ENCODE data around the gene FRAT1. TPM values are rescaled to one million over a fixed set of nuclear protein-coding genes. Genes with fewer than 3 reads are reported as not detected.
"Not testable (repeated sequence)": the region's sequence is repeated elsewhere in the genome, so short reads cannot be mapped to it uniquely, and the experiment has no call there.

FRAT1 gene
- total RNA-seq, 1 donor from 2014 or later, result 5.6 TPM

- peak; percentile 89 for DNase-seq
These were observed 15.5 kb downstream of the FRAT1 start, which contains the start of gene FRAT2 for GRCh38 chr10:97334370-97335175. Gene FRAT2 (minus strand): TSS chr10:97334729. CDS start chr10:97334572, 157 bp downstream.

GRCh38 chr10:97335188-97335619 is 16.1 kb downstream of the FRAT1 start:
- DNase-seq, result no peak

- no peak for DNase-seq
These were observed 16.9 kb downstream of the FRAT1 start for GRCh38 chr10:97336006-97336405.

GRCh38 chr10:97336446-97336845 is 17.4 kb downstream of the FRAT1 start:
- no peak for DNase-seq

- DNase-seq, result no peak
These were observed 18.1 kb downstream of the FRAT1 start for GRCh38 chr10:97336942-97337831.

- no peak for DNase-seq
These were observed 19.0 kb downstream of the FRAT1 start for GRCh38 chr10:97338041-97338440.

- DNase-seq, result no peak
These were observed 22.3 kb downstream of the FRAT1 start for GRCh38 chr10:97341416-97341815.

- DNase-seq, result not testable (repeated sequence)
These were observed 24.6 kb downstream of the FRAT1 start for GRCh38 chr10:97343664-97344063.

- no peak for DNase-seq
These were observed 28.2 kb downstream of the FRAT1 start for GRCh38 chr10:97347317-97347716.

- no peak for DNase-seq
These were observed 30.9 kb downstream of the FRAT1 start for GRCh38 chr10:97349752-97350513.

GRCh38 chr10:97353945-97354344 is 34.9 kb downstream of the FRAT1 start:
- no peak for DNase-seq

GRCh38 chr10:97355571-97355975 is 36.5 kb downstream of the FRAT1 start:
- no peak for DNase-seq

GRCh38 chr10:97356318-97356914 is 37.3 kb downstream of the FRAT1 start:
- DNase-seq, result no peak

GRCh38 chr10:97356918-97357317 is 37.8 kb downstream of the FRAT1 start:
- no peak for DNase-seq

GRCh38 chr10:97358349-97358748 is 39.3 kb downstream of the FRAT1 start:
- no peak for DNase-seq

- DNase-seq, result no peak
These were observed 39.7 kb downstream of the FRAT1 start for GRCh38 chr10:97358781-97359180.

- DNase-seq, result no peak
These were observed 41.9 kb downstream of the FRAT1 start for GRCh38 chr10:97360705-97361536.

- no peak for DNase-seq
These were observed 42.4 kb downstream of the FRAT1 start for GRCh38 chr10:97361537-97361901.

- DNase-seq, result no peak
These were observed 43.4 kb downstream of the FRAT1 start for GRCh38 chr10:97362310-97363033.

GRCh38 chr10:97363071-97363470 is 44.0 kb downstream of the FRAT1 start:
- DNase-seq, result no peak

All from occipital lobe (tissue), 2 donors.